ENCODE data around the gene SLC25A51.

Gene SLC25A51, protein sequence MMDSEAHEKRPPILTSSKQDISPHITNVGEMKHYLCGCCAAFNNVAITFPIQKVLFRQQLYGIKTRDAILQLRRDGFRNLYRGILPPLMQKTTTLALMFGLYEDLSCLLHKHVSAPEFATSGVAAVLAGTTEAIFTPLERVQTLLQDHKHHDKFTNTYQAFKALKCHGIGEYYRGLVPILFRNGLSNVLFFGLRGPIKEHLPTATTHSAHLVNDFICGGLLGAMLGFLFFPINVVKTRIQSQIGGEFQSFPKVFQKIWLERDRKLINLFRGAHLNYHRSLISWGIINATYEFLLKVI

GRCh38 chr9:37903647-37904444 lies at the start of gene SLC25A51:
SLC25A51 (minus strand) TSS chr9:37904127; CDS start chr9:37888550, 15,577 bp downstream.
- in situ Hi-C loops (cut with MboI; ENCODE audit: low sequenced_read_pairs) = no loop called here

GRCh38 chr9:37953206-37953774 lies 49.4 kb upstream of the SLC25A51 start:
- in situ Hi-C loops (cut with MboI; ENCODE audit: low sequenced_read_pairs) = no loop called here

GRCh38 chr9:37952731-37953130 lies 48.8 kb upstream of the SLC25A51 start:
- in situ Hi-C loops (cut with MboI; ENCODE audit: low sequenced_read_pairs) = no loop called here

- in situ Hi-C loops (cut with MboI; ENCODE audit: low sequenced_read_pairs) = no loop called here
These were observed 47.9 kb upstream of the SLC25A51 start for GRCh38 chr9:37951671-37952449.

GRCh38 chr9:37950561-37950960 lies 46.6 kb upstream of the SLC25A51 start:
- in situ Hi-C loops (cut with MboI; ENCODE audit: low sequenced_read_pairs) = no loop called here

GRCh38 chr9:37949576-37949975 lies 45.6 kb upstream of the SLC25A51 start:
- in situ Hi-C loops (cut with MboI; ENCODE audit: low sequenced_read_pairs) = no loop called here

DNA sequence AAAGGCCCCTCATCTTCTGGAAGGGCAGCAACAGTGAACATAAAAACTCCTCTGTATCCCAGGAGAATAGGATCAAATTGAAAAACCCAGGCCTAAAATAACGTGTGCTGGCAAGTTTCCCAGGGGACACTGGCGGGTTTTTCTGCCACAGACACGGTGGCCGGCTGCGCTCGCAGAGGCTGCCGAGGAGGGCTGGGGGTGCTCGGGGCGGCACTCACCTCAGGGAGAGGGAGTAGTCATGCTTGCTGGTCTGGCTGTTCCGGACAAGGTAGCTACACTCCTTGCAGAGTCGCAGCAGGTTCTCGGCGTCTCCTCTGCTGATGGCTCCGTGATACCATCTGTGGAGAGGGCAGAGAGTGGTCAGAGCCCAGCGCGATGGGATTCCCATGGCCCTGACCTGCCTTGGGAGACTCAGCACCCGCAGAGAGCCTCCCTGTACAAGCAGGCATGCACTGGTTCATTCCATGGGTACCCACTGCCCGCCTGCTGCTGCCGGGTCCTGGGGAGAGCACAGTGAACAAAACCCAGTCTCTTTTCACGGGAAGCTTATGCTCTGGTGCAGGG lies 44.6 kb upstream of the SLC25A51 start:
- in situ Hi-C loops (cut with MboI; ENCODE audit: low sequenced_read_pairs) = no loop called here

DNA sequence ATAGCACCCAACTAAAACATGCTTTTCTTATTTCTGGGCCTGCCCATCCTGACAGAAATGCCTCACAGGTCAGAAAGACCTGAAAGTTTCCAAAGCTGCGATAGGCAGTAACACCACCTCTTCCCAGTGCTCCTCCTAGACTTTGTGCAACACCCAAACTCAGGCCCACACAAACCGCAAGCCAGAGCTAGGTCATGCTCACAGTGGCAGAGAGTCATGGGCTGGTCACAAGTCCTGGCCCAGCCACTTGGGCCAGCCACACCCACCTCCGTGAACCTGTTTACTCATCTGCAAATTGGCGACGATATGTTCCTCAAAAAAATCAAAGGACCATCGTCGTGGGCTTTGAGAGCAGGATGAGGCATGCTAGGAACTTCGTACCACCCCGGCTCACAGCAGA lies 44.0 kb upstream of the SLC25A51 start:
- in situ Hi-C loops (cut with MboI; ENCODE audit: low sequenced_read_pairs) = no loop called here

GRCh38 chr9:37947471-37947870 lies 43.5 kb upstream of the SLC25A51 start:
- in situ Hi-C loops (cut with MboI; ENCODE audit: low sequenced_read_pairs) = no loop called here

DNA sequence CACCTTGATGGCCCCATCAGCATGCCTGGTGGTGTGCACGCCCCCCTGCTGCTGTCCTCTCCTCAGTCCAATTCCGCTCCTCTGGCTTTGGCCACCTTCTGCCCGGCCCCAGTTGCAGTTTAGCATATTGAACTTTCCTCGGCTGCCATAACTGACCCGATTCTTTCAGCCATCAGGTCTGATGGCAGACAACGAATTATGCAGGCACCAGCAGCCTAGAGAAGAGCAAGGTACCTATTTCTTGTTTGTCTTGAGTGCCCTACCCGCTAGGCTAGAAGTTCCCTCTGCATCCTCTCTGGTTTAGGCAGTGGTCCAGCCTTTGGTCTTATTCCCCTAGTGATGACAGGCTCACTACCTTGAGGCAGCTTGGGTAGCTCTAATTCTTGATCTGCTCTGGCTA lies 43.0 kb upstream of the SLC25A51 start:
- in situ Hi-C loops (cut with MboI; ENCODE audit: low sequenced_read_pairs) = no loop called here

DNA sequence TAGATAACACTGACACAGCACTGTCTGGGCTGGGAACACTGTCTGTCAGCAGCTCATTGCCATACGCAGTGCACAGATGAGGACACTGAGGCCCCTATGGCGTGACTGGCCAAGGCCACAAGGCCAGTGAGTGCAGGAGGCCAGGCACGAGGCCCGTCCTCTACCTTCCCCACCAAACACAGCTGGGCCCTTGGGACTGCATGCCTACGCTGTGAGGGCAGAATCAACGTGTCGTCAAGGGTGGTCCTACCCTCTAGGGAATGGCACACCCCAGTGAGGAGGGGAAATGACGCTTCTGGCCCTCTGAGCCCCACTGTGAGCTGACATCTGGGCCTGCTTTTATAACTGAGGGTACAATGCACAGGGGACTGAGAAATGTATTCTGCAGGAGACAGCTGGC lies 42.1 kb upstream of the SLC25A51 start:
- in situ Hi-C loops (cut with MboI; ENCODE audit: low sequenced_read_pairs) = no loop called here

DNA sequence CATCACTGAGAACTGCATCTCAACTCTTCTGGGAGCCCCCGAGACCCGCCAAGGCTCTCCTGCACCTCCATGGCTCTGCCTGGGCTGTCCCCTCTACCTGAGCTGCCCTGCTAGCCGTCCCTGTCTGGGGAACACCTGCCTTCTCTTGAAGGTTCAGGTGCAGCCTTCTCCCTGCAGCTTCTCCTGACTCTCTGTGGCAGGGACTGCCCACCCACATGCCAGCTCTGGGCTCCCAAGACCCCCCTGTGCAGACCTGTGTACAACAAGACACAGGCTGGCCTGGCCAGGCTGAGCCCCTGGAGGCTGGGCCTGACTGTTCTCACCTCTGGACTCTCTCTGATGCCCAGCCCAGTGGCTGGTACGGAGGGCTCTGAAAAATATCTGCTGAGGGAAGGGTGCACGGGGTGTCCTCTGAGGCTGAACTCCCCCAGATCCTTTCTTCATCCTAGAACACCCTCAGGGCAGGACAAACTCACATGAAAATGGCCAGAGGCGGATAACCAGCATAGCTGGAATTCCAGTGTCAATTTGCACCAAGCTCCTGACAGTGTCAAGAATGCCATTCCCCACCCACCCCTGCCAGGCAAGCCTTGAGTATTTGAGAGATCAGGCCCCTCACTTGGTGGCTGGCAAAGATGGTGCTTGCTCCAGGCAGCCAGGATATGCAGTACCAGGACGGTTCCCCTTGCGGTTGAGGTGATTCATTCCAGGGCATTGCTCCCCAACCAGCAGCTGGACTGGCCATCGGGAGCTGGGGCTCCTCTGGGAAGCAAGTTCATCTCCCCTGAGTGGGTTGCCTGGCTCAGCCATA lies 40.9 kb upstream of the SLC25A51 start:
- in situ Hi-C loops (cut with MboI; ENCODE audit: low sequenced_read_pairs) = no loop called here

- in situ Hi-C loops (cut with MboI; ENCODE audit: low sequenced_read_pairs) = no loop called here
These were observed 40.3 kb upstream of the SLC25A51 start for GRCh38 chr9:37944266-37944650.

GRCh38 chr9:37943345-37944265 lies 39.7 kb upstream of the SLC25A51 start:
- in situ Hi-C loops (cut with MboI; ENCODE audit: low sequenced_read_pairs) = no loop called here

- in situ Hi-C loops (cut with MboI; ENCODE audit: low sequenced_read_pairs) = no loop called here
These were observed 38.9 kb upstream of the SLC25A51 start for GRCh38 chr9:37942621-37943344.

DNA sequence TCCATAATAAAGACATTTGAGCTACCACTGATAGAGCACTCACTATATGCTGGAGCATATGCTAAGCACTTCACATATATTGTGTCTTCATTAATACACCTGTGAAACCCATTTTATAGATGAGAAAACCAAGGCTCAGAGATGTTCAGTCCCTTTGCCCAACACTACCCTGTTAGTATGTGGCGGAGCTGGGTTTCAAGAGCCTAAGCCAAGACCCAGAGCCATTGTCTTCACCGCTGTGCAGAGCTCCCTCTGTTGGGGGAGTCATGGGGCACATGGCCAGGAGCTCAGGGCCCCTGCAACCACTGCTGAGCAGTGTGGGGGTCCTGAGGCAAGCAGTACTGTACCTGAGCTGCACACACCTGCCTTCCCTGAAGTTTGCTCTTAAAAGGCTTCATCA lies 37.3 kb upstream of the SLC25A51 start:
- in situ Hi-C loops (cut with MboI; ENCODE audit: low sequenced_read_pairs) = no loop called here

DNA sequence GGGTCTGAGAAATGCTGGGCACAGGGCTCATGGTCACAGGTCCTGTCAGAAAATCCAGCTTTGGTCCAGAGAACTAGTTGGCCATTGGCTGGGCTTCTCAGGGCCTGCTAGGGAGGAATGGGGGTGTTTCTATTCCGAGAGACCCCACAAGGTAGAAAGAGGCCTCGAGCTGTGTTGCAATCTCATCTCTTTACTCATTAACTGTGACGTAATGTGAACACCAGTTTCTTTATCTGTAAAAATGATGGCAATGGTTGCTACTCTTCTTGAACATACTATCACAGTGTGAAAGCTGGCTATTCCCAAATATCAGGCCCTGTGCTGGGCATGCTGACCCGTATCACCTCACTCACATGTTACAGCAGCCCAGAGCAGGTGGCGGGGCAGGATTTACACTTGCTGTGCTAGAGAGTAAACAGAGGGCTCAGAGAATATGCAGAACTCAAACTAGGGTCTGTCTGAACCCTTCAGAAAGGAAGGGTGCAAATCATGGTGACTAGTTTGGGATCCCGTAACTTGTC lies 35.7 kb upstream of the SLC25A51 start:
- in situ Hi-C loops (cut with MboI; ENCODE audit: low sequenced_read_pairs) = no loop called here
